GM12878 (cell line): ENCODE data around the gene ESYT2. TPM values are rescaled to one million over a fixed set of nuclear protein-coding genes. Genes with fewer than 3 reads are reported as not detected.

ENCODE experiments used
- CUX1 ChIP-seq: IDR thresholded peaks from 2 replicates; pipeline ENCODE4 v1.6.1; 2012; ENCODE audit warnings: improper control_type of control experiment, low read depth, low read length; ENCODE audit not compliant: insufficient replicate concordance
- E2F8 ChIP-seq: fragments of 450-650 bp; IDR thresholded peaks from 2 replicates; pipeline ENCODE4 v1.6.1; 2018; ENCODE audit warnings: mild to moderate bottlenecking, low read depth, moderate library complexity; ENCODE audit not compliant: partially characterized antibody
- HDGF ChIP-seq: fragments of 450-650 bp; IDR thresholded peaks from 2 replicates; pipeline ENCODE4 v1.6.1; 2016; ENCODE audit warnings: antibody characterized with exemption
- IRF3 ChIP-seq: fragments of 450-650 bp; IDR thresholded peaks from 2 replicates; pipeline ENCODE4 v1.6.1; 2014; ENCODE audit warnings: mild to moderate bottlenecking
- LARP7 ChIP-seq: fragments of 450-650 bp; IDR thresholded peaks from 2 replicates; pipeline ENCODE4 v1.6.1; 2017; ENCODE audit warnings: mild to moderate bottlenecking
- RCOR1 ChIP-seq: conservative IDR thresholded peaks from 2 replicates; pipeline ENCODE4 v1.6.1; 2012; ENCODE audit warnings: low read depth, low read length, improper control_type of control experiment
- ZNF207 ChIP-seq: fragments of 450-650 bp; IDR thresholded peaks from 2 replicates; pipeline ENCODE4 v1.6.1; 2014; ENCODE audit warnings: antibody characterized with exemption, mild to moderate bottlenecking, borderline replicate concordance
- polyA plus RNA-seq, 11 experiments: library from polyadenylated mRNA; depleted of rRNA in 4 of 11; unstranded in 6 of 11; stranded (reverse) in 5 of 11; fragments of >200 nt; fragmentation: Nextera tagmentation in 4 of 11; fragmentation: Illumina TruSeq in 1 of 11; extraction: Ambion mirVana in 4 of 11; extraction: Trizol in 1 of 11; gene quantifications; 1 replicate in 1 of 11; 2 replicates in 10 of 11; pipeline versions ENCODE4 v1.2.1 to v1.2.3, GENCODE V29; 2011 to 2016; ENCODE audit warnings: inconsistent platforms in 2 of 11, missing spikeins in 2 of 11, low read depth in 1 of 11
- total RNA-seq, 4 experiments: library from RNA; depleted of rRNA in 3 of 4; stranded (reverse); fragments of >200 nt in 3 of 4; fragmentation: Illumina TruSeq in 1 of 4; extraction: Trizol in 1 of 4; gene quantifications; 2 replicates each; pipeline versions ENCODE4 v1.2.1 to v1.2.3, GENCODE V29; 2013 to 2021

The ESYT2 gene
- total and polyA plus RNA-seq, 10 of the 15 experiments (the other 5 are each of a cell fraction or from before 2014, with no cell fraction given) = 1.9 to 44.6 (median 21.4) TPM

- TF ChIP-seq E2F8 (no peak), ZNF207 (no peak), IRF3 (no peak), LARP7 (no peak), RCOR1 (no peak), HDGF (no peak), CUX1 (no peak)
Measured at GRCh38 chr7:158865977-158866376, 36.7 kb upstream of the ESYT2 start (continued).
